Measurements from ENCODE around the gene EML6.
"Not testable (repeated sequence)": the region's sequence is repeated elsewhere in the genome, so short reads cannot be mapped to it uniquely, and the experiment has no call there.

The EML6 gene

GRCh38 chr2:54855434-54855833, 132.0 kb downstream of the EML6 start:
- DNase-seq, result no peak

GRCh38 chr2:54858021-54858681, 134.7 kb downstream of the EML6 start:
- DNase-seq, result no peak

GRCh38 chr2:54859416-54859815, 136.0 kb downstream of the EML6 start:
- no peak for DNase-seq

- no peak for DNase-seq
Observed at GRCh38 chr2:54859997-54860701, 136.7 kb downstream of the EML6 start.

GRCh38 chr2:54862229-54862628, 138.8 kb downstream of the EML6 start:
- DNase-seq, result no peak

- DNase-seq, result no peak
Observed at GRCh38 chr2:54862742-54863141, 139.3 kb downstream of the EML6 start.

- no peak for DNase-seq
Observed at GRCh38 chr2:54863660-54864059, 140.2 kb downstream of the EML6 start.

- DNase-seq, result no peak
Observed at GRCh38 chr2:54864096-54864495, 140.6 kb downstream of the EML6 start.

- DNase-seq, result no peak
Observed at GRCh38 chr2:54864727-54865126, 141.3 kb downstream of the EML6 start.

GRCh38 chr2:54866179-54866578, 142.7 kb downstream of the EML6 start:
- no peak for DNase-seq

GRCh38 chr2:54866868-54867267, 143.4 kb downstream of the EML6 start:
- no peak for DNase-seq

- no peak for DNase-seq
Observed at GRCh38 chr2:54867457-54867856, 144.0 kb downstream of the EML6 start.

- DNase-seq, result no peak
Observed at GRCh38 chr2:54871457-54872107, 148.1 kb downstream of the EML6 start.

GRCh38 chr2:54872780-54873179, 149.3 kb downstream of the EML6 start:
- no peak for DNase-seq

GRCh38 chr2:54873236-54873635, 149.8 kb downstream of the EML6 start:
- not testable (repeated sequence) for DNase-seq

- DNase-seq, result no peak
Observed at GRCh38 chr2:54876764-54877163, 153.3 kb downstream of the EML6 start.

- DNase-seq, result no peak
Observed at GRCh38 chr2:54878182-54878581, 154.7 kb downstream of the EML6 start.

- no peak for DNase-seq
Observed at GRCh38 chr2:54879032-54879431, 155.6 kb downstream of the EML6 start.

GRCh38 chr2:54879598-54880332, 156.3 kb downstream of the EML6 start:
- DNase-seq, result no peak

GRCh38 chr2:54880428-54880827, 157.0 kb downstream of the EML6 start:
- DNase-seq, result no peak

- DNase-seq, result no peak
Observed at GRCh38 chr2:54881759-54882158, 158.3 kb downstream of the EML6 start.

- DNase-seq, result no peak
Observed at GRCh38 chr2:54885891-54886290, 162.4 kb downstream of the EML6 start.

GRCh38 chr2:54887850-54888545, 164.5 kb downstream of the EML6 start:
- DNase-seq, result no peak
